MCF 10A (cell line): Measurements from ENCODE around the gene TFF3. TPM values are rescaled to one million over a fixed set of nuclear protein-coding genes. Genes with fewer than 3 reads are reported as not detected.

Experiments used
- BruUV-seq: library from RNA; stranded (reverse); fragments of 400-500 nt; replicated peaks from 2 replicates; lab custom pipeline; 2021; lab: Mats Ljungman, UMichigan
- CTCF ChIA-PET: fragments of 300-600 bp; sonication (Branson Sonifier 250); formaldehyde crosslinking; extraction: SDS; loops from one replicate; lab custom pipeline; 2021; ENCODE audit warnings: antibody characterized with exemption, inconsistent platforms; lab: Yijun Ruan, JAX
- POLR2A ChIA-PET: fragments of 300-600, 350-650 bp; sonication (Branson Sonifier 250); formaldehyde crosslinking; extraction: SDS; loops from one replicate; lab custom pipeline; 2020; ENCODE audit warnings: antibody characterized with exemption, inconsistent platforms; lab: Yijun Ruan, JAX
- DNase-seq: peaks from one replicate; pipeline ENCODE4 v3.0.0-alpha.2; 2018; ENCODE audit not compliant: unreplicated experiment
- H3K27ac Mint-ChIP-seq: one replicate; pipeline ENCODE4 v1.8.0; 2022; ENCODE audit warnings: mild to moderate bottlenecking, low read depth, mixed read lengths; ENCODE audit not compliant: unreplicated experiment
- H3K27me3 Mint-ChIP-seq: one replicate; pipeline ENCODE4 v1.8.0; 2022; ENCODE audit warnings: mixed read lengths; ENCODE audit not compliant: insufficient read depth, unreplicated experiment
- H3K36me3 Mint-ChIP-seq: one replicate; pipeline ENCODE4 v1.8.0; 2022; ENCODE audit warnings: mild to moderate bottlenecking, moderate library complexity, mixed read lengths; ENCODE audit not compliant: insufficient read depth, unreplicated experiment
- H3K4me1 Mint-ChIP-seq: one replicate; pipeline ENCODE4 v1.8.0; 2022; ENCODE audit warnings: mixed read lengths; ENCODE audit not compliant: insufficient read depth, unreplicated experiment
- H3K4me3 Mint-ChIP-seq: one replicate; pipeline ENCODE4 v1.8.0; 2022; ENCODE audit warnings: mild to moderate bottlenecking, moderate library complexity, mixed read lengths; ENCODE audit not compliant: unreplicated experiment
- H3K9me3 Mint-ChIP-seq: one replicate; pipeline ENCODE4 v1.8.0; 2022; ENCODE audit warnings: mixed read lengths; ENCODE audit not compliant: unreplicated experiment
- intact Hi-C: fragments of 100-400 bp; cut with micrococcal nuclease; formaldehyde crosslinking; loops from 2 replicates; pipeline ENCODE4 v1.14.1; 2022
- total RNA-seq: library from RNA; stranded (reverse); gene quantifications from 2 replicates; pipeline ENCODE4 v1.2.3, GENCODE V29; 2022
- TF ChIP-seq, protein P1 (sequence below): fragments of 200-600 bp; IDR thresholded peaks from one replicate; pipeline ENCODE4 v1.8.0; 2022; ENCODE audit warnings: antibody characterized with exemption, mild to moderate bottlenecking; ENCODE audit not compliant: unreplicated experiment

The TFF3 gene
- total RNA-seq, 1 experiment from 2014 or later: not detected

GRCh38 chr21:42279341-42279871, 35.8 kb downstream of the TFF3 start:
- Mint-ChIP-seq H3K9me3 (no peaks in the 10 kb centered on the region), H3K36me3 (peaks cover 15% of the 10 kb centered on the region), H3K27ac (no peak overlapping the region), H3K4me3 (no peak overlapping the region), H3K27me3 (no peaks in the 10 kb centered on the region), H3K4me1 (no peaks in the 10 kb centered on the region)
- intact Hi-C loops: no loop called here
- DNase-seq: no peak
- BruUV-seq: no TSS peak
- ChIA-PET CTCF (interaction anchor here (0.7 to 2.2 kb wide), 4 partner anchors 15 to 133 kb away, joined by 3 to 7 read pairs (median 3); no protein-coding TSS in a partner anchor), POLR2A (no interaction called here)
- TF ChIP-seq, protein P1, sequence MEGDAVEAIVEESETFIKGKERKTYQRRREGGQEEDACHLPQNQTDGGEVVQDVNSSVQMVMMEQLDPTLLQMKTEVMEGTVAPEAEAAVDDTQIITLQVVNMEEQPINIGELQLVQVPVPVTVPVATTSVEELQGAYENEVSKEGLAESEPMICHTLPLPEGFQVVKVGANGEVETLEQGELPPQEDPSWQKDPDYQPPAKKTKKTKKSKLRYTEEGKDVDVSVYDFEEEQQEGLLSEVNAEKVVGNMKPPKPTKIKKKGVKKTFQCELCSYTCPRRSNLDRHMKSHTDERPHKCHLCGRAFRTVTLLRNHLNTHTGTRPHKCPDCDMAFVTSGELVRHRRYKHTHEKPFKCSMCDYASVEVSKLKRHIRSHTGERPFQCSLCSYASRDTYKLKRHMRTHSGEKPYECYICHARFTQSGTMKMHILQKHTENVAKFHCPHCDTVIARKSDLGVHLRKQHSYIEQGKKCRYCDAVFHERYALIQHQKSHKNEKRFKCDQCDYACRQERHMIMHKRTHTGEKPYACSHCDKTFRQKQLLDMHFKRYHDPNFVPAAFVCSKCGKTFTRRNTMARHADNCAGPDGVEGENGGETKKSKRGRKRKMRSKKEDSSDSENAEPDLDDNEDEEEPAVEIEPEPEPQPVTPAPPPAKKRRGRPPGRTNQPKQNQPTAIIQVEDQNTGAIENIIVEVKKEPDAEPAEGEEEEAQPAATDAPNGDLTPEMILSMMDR: no peak

DNA sequence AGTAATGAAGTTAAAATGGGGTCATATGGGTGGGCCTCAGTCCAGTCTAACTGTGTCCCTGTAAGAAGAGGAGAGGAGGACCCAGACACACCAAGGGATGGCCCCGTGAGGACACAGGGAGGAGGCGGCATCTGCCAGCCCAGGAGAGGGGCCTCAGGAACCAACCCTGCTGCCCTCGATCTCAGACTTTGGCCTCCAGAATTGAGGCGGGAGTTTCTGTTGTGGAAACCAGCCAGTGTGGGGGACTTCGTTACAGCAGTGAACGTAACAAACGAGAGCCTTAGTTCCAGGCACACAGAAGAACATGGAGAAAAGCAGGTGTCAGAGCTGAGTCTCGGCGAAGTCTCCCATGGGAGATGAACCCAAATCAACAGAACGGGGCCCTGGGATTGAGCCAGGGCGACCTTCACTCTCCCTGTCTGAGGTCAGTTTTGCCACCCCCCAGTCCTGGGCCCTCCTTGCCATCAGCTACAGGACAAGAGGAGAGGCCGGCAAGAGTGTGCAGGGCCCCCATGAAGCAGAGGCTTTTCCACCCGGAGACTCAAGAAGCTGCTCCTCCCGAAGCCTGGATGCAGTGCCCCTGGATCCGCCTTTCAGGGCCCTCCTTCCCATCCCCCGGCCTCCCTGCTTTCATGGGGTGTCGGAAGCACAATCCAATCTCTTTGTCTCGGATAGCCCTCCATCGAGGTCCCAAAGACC, 36.6 kb downstream of the TFF3 start:
- no peak overlapping the region for H3K27ac Mint-ChIP-seq
- CTCF ChIA-PET: interaction anchor here (0.5 to 1.5 kb wide), 3 partner anchors 14 to 134 kb away, joined by 3 read pairs; no protein-coding TSS in a partner anchor
- POLR2A ChIA-PET: no interaction called here
- H3K27me3 Mint-ChIP-seq: no peaks in the 10 kb centered on the region
- TF ChIP-seq, protein P1: no peak
- intact Hi-C loops: no loop called here
- H3K4me1 Mint-ChIP-seq: no peaks in the 10 kb centered on the region
- H3K9me3 Mint-ChIP-seq: no peaks in the 10 kb centered on the region
- peaks cover 16% of the 10 kb centered on the region for H3K36me3 Mint-ChIP-seq
- no TSS peak for BruUV-seq
- DNase-seq: no peak
- no peak overlapping the region for H3K4me3 Mint-ChIP-seq

DNA sequence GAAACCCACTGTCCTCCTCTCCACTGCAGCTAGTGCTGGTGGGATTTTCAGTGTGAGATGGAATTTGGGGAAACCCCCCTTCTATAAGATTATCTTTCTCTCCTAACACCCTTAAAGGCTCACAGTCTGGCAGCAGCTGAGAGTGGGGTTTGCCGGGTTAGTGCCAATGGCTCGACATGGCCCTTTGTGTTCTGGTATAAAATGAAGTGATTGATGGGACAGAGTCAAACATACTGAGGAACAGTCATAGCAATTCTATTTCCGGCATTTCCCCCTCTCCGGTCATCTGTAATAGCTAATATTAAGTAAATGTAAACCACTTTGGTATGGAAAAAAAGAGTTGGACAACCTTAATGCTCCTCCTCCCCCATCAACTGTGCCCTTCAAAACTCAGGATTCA, 37.6 kb downstream of the TFF3 start:
- Mint-ChIP-seq H3K27ac (no peak overlapping the region), H3K9me3 (no peaks in the 10 kb centered on the region), H3K4me1 (no peaks in the 10 kb centered on the region), H3K27me3 (no peaks in the 10 kb centered on the region), H3K36me3 (peaks cover 10% of the 10 kb centered on the region), H3K4me3 (no peak overlapping the region)
- no TSS peak for BruUV-seq
- no peak for DNase-seq
- intact Hi-C loops: no loop called here
- ChIA-PET POLR2A (no interaction called here), CTCF (interaction anchor here (0.9 kb wide), 1 partner anchor 44 kb away, joined by 3 read pairs; no protein-coding TSS in a partner anchor)
- TF ChIP-seq, protein P1: no peak

DNA sequence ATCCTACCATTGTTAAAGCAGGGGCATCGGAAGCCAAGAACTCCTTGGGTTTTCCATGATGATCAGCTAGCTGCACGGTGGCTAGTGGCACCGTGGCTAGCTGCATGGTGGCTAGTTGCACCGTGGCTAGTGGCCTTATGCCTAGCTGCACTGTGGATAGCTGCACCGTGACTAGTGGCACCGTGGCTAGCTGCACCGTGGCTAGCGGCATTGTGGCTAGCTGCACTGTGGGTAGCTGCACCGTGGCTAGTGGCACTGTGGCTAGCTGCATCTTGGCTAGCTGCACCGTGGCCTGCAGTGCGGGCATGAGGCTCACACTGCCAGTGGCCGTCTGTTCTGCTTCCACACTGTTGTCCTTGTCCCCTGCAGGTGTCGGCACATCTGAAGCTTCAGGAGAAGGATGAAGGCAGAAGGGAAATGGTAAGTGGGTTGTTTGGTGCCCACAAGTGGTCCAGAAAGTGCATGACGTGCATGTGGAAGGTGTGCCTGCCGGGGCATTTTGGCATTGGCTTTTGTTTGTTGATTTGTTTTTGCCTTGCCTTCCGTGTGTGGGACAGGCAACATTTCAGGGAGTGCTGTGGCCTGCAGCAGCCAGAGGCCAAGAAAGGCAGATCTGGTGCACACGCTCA, 38.6 kb downstream of the TFF3 start:
- Mint-ChIP-seq H3K4me1 (no peaks in the 10 kb centered on the region), H3K36me3 (peaks cover 10% of the 10 kb centered on the region), H3K27ac (no peak overlapping the region), H3K4me3 (no peak overlapping the region), H3K9me3 (no peaks in the 10 kb centered on the region), H3K27me3 (no peaks in the 10 kb centered on the region)
- POLR2A ChIA-PET: interaction anchor here (0.7 kb wide), 1 partner anchor 104 kb away, joined by 4 read pairs; no protein-coding TSS in a partner anchor
- no TSS peak for BruUV-seq
- CTCF ChIA-PET: interaction anchor here (0.7 to 1.7 kb wide), 3 partner anchors 111 to 135 kb away, joined by 3 to 6 read pairs (median 4); no protein-coding TSS in a partner anchor
- intact Hi-C loops: no loop called here
- DNase-seq: no peak
- TF ChIP-seq, protein P1: no peak
